K562 (cell line): ENCODE measurements around the gene PAIP2. TPM values are rescaled to one million over a fixed set of nuclear protein-coding genes. Genes with fewer than 3 reads are reported as not detected.

Source experiments
- ATAC-seq: fragments of 200-7000 bp; cut with Tn5 transposase; 3 replicates; pipeline ENCODE4 v1.9.1; 2020; ENCODE audit warnings: moderate library complexity
- BruUV-seq: library from RNA; stranded (reverse); fragments of 400-500 nt; replicated peaks from 2 replicates; lab custom pipeline; 2021; lab: Mats Ljungman, UMichigan
- CTCF ChIA-PET: fragments of 300-600 bp; formaldehyde crosslinking; extraction: SDS; loops from one replicate; lab custom pipeline; 2021; ENCODE audit warnings: low intra/inter-chr PET ratio; lab: Yijun Ruan, JAX
- POLR2A ChIA-PET: fragments of 300-600, 350-650 bp; sonication (Branson Sonifier 250); formaldehyde crosslinking; extraction: SDS; loops from one replicate; lab custom pipeline; 2021; ENCODE audit warnings: antibody characterized with exemption, inconsistent platforms; lab: Yijun Ruan, JAX
- DNase-seq, 4 experiments: peaks; one replicate each; pipeline versions ENCODE4 v3.0.0 to v3.0.0-alpha.2; 2011 to 2018; ENCODE audit warnings: low spot score in 3 of 4, mixed read lengths in 3 of 4; ENCODE audit errors: extremely low read depth in 1 of 4
- FAIRE-seq: peaks from 2 replicates; lab custom pipeline; 2011; peaks lifted over from hg19 to GRCh38; lab: Jason Lieb, UNC
- H2AFZ ChIP-seq: 2 replicates; pipeline ENCODE4 v1.6.0; 2011; ENCODE audit warnings: low read depth, low read length, control low read depth, inconsistent platforms
- H3K27ac ChIP-seq: fragments of 200-600 bp; 3 replicates; pipeline ENCODE4 v1.8.0; 2011; ENCODE audit warnings: low read depth, mild to moderate bottlenecking, control low read depth, inconsistent platforms, low read length, moderate library complexity, mixed read lengths; ENCODE audit errors: extremely low read depth
- H3K27me3 ChIP-seq, 2 experiments: fragments of 300-600 bp in 1 of 2; 2 replicates in 1 of 2; 3 replicates in 1 of 2; pipeline versions ENCODE4 v1.6.0 to v1.8.0; 2011; ENCODE audit warnings: inconsistent platforms in 2 of 2, low read length in 2 of 2, mild to moderate bottlenecking in 1 of 2, mixed read lengths in 1 of 2, moderate library complexity in 1 of 2; ENCODE audit not compliant: control insufficient read depth in 2 of 2, insufficient read depth in 2 of 2
- H3K36me3 ChIP-seq: fragments of 300-600 bp; 3 replicates; pipeline ENCODE4 v1.8.0; 2011; ENCODE audit warnings: mild to moderate bottlenecking, low read length, inconsistent platforms; ENCODE audit not compliant: control insufficient read depth, insufficient read depth
- H3K4me1 ChIP-seq, 2 experiments: fragments of 200-600 bp in 1 of 2; replicated peaks in 1 of 2; 2 replicates in 1 of 2; 3 replicates in 1 of 2; pipeline versions ENCODE4 v1.5.1 to v1.8.0; 2011; ENCODE audit warnings: inconsistent platforms in 2 of 2, low read length in 2 of 2, mild to moderate bottlenecking in 1 of 2, mixed read lengths in 1 of 2, moderate library complexity in 1 of 2; ENCODE audit not compliant: control insufficient read depth in 2 of 2, insufficient read depth in 2 of 2
- H3K4me2 ChIP-seq: 2 replicates; pipeline ENCODE4 v1.6.1; 2011; ENCODE audit warnings: low read length, control low read depth, inconsistent platforms, mixed read lengths; ENCODE audit not compliant: insufficient read depth
- H3K4me3 ChIP-seq: fragments of 200-600 bp; sonication (generic), shearing (Covaris generic); 2 replicates; pipeline ENCODE4 v1.5.1; 2016; ENCODE audit warnings: control low read depth, inconsistent platforms
- H3K79me2 ChIP-seq: fragments of 200-600 bp; 3 replicates; pipeline ENCODE4 v1.8.0; 2011; ENCODE audit warnings: low read length, inconsistent platforms; ENCODE audit not compliant: control insufficient read depth, insufficient read depth
- H3K9ac ChIP-seq, 2 experiments: 2 replicates each; pipeline versions ENCODE4 v1.6.0 to v1.6.1; 2011; ENCODE audit warnings: low read depth in 2 of 2, low read length in 2 of 2, control low read depth in 1 of 2, inconsistent platforms in 1 of 2, mild to moderate bottlenecking in 1 of 2, mixed read lengths in 1 of 2; ENCODE audit not compliant: insufficient read depth in 1 of 2
- H3K9me1 ChIP-seq: one replicate; pipeline ENCODE4 v1.6.0; 2011; ENCODE audit warnings: inconsistent platforms, mild to moderate bottlenecking, low read length, moderate library complexity; ENCODE audit not compliant: control insufficient read depth, insufficient read depth
- H3K9me3 ChIP-seq: replicated peaks from 2 replicates; pipeline ENCODE4 v1.5.1; 2011; ENCODE audit warnings: low read depth, low read length, inconsistent platforms; ENCODE audit not compliant: control insufficient read depth, insufficient read depth
- H4K20me1 ChIP-seq: replicated peaks from 2 replicates; pipeline ENCODE4 v1.6.1; 2011; ENCODE audit warnings: low read length, inconsistent platforms, mixed read lengths; ENCODE audit not compliant: control insufficient read depth, insufficient read depth
- CEBPB ChIP-seq: fragments of 450-650 bp; IDR thresholded peaks from 2 replicates; pipeline ENCODE4 v1.6.1; 2016; ENCODE audit warnings: missing genetic modification characterization, missing compliant biosample characterization
- ELF2 ChIP-seq: fragments of 250-450 bp; sonication (Bioruptor Pico); IDR thresholded peaks from 2 replicates; pipeline ENCODE4 v1.5.0; 2021; ENCODE audit warnings: mild to moderate bottlenecking
- HMBOX1 ChIP-seq: sonication (generic); IDR thresholded peaks from 2 replicates; pipeline ENCODE4 v1.6.1; 2016
- KAT8 ChIP-seq: fragments of 450-650 bp; IDR thresholded peaks from 2 replicates; pipeline ENCODE4 v1.6.1; 2016; ENCODE audit warnings: low read depth, mild to moderate bottlenecking
- L3MBTL2 ChIP-seq: fragments of 450-650 bp; IDR thresholded peaks from 2 replicates; pipeline ENCODE4 v1.6.1; 2016; ENCODE audit warnings: mild to moderate bottlenecking, moderate library complexity
- SAFB2 ChIP-seq: fragments of 200-400 bp; formaldehyde crosslinking; IDR thresholded peaks from 2 replicates; pipeline ENCODE4 v1.6.1; 2018; ENCODE audit warnings: borderline replicate concordance, low read length, low read depth, moderate library complexity; ENCODE audit not compliant: severe bottlenecking
- SFPQ ChIP-seq: fragments of 200-400 bp; formaldehyde crosslinking; IDR thresholded peaks from 2 replicates; pipeline ENCODE4 v1.6.1; 2017; ENCODE audit warnings: mild to moderate bottlenecking, low read depth, low read length, moderate library complexity
- SMARCA4 ChIP-seq: fragments of 450-650 bp; IDR thresholded peaks from 2 replicates; pipeline ENCODE4 v1.6.1; 2016
- TRIM24 ChIP-seq, 2 experiments: fragments of 450-650 bp; IDR thresholded peaks; 2 replicates each; pipeline ENCODE4 v1.6.1; 2016
- ZBTB11 ChIP-seq, 3 experiments: fragments of 200-800 bp in 1 of 3; fragments of 250-450 bp in 1 of 3; fragments of 450-650 bp in 1 of 3; sonication (Bioruptor Pico) in 1 of 3; sonication (Bioruptor generic) in 1 of 3; formaldehyde crosslinking in 1 of 3; IDR thresholded peaks; 2 replicates each; pipeline versions ENCODE4 v1.6.1 to v1.8.0; 2016 to 2022; ENCODE audit warnings: mild to moderate bottlenecking in 2 of 3, missing genetic modification characterization in 2 of 3, missing compliant biosample characterization in 1 of 3, moderate library complexity in 1 of 3
- ZBTB33 ChIP-seq: sonication (generic); formaldehyde crosslinking; IDR thresholded peaks from 2 replicates; pipeline ENCODE4 v1.8.1; 2023; ENCODE audit warnings: mild to moderate bottlenecking, missing genetic modification reagents
- ZNF263 ChIP-seq: sonication (generic); formaldehyde crosslinking; IDR thresholded peaks from 2 replicates; pipeline ENCODE4 v1.8.0; 2022; ENCODE audit warnings: mild to moderate bottlenecking, missing genetic modification reagents, borderline replicate concordance
- ZNF766 ChIP-seq: fragments of 200-800 bp; sonication (Bioruptor generic); conservative IDR thresholded peaks from 2 replicates; pipeline ENCODE4 v1.6.1; 2016; ENCODE audit warnings: missing genetic modification characterization, missing compliant biosample characterization
- WGBS: fragments of 100-300 bp; shearing (Covaris generic); methylation state at CpG from one replicate; pipeline ENCODE4 v1.1.6; 2016; ENCODE audit warnings: low coverage, mixed read lengths; ENCODE audit not compliant: insufficient coverage; ENCODE audit errors: missing lambda C conversion rate; 5-methylcytosine and 5-hydroxymethylcytosine counted together
- in situ Hi-C: fragments of 300-500 bp; cut with MboI; formaldehyde crosslinking; loops from 4 replicates; pipeline ENCODE4 v1.15.0; 2018; ENCODE audit warnings: inconsistent platforms, mixed read lengths
- intact Hi-C: fragments of 100-400 bp; cut with micrococcal nuclease; formaldehyde crosslinking; loops from 2 replicates; pipeline ENCODE4 v1.14.2; 2022
- polyA plus RNA-seq, 8 experiments: library from polyadenylated mRNA; depleted of rRNA in 4 of 8; stranded (reverse) in 5 of 8; unstranded in 3 of 8; fragments of >200 nt; fragmentation: Nextera tagmentation in 2 of 8; fragmentation: Illumina TruSeq in 1 of 8; extraction: Ambion mirVana in 2 of 8; extraction: Trizol in 1 of 8; gene quantifications; 2 replicates each; pipeline versions ENCODE4 v1.2.1 to v1.2.3, GENCODE V29; 2011 to 2014; ENCODE audit warnings: inconsistent platforms in 1 of 8, missing spikeins in 1 of 8
- total RNA-seq, 7 experiments: library from RNA; depleted of rRNA in 6 of 7; stranded (reverse); fragments of >200 nt in 6 of 7; fragmentation: Illumina TruSeq in 2 of 7; extraction: Trizol in 2 of 7; gene quantifications; 2 replicates each; pipeline versions ENCODE4 v1.2.1 to v1.2.3, GENCODE V29; 2011 to 2021; ENCODE audit warnings: low replicate concordance in 1 of 7

PAIP2 gene
- total and polyA plus RNA-seq, 9 of the 15 experiments (the other 6 are each of a cell fraction or from before 2014, with no cell fraction given) = 78.3 to 187 (median 128) TPM

- DNase-seq = peak in 1 of 4 experiments; percentile 28
- ChIA-PET CTCF (no interaction called here), POLR2A (interaction anchor here (0.6 to 1.5 kb wide), 3 partner anchors 10 to 577 kb away, joined by 3 to 4 read pairs (median 4); no protein-coding TSS in a partner anchor)
- H4K20me1 ChIP-seq = peaks cover 26% of the 10 kb centered on the region
- H3K4me1 ChIP-seq = peaks cover 15% of the 10 kb centered on the region in 2 experiments; a peak in 4 of 5 replicates
- H3K27me3 ChIP-seq = no peaks in the 10 kb centered on the region
- H3K9me1 ChIP-seq = no peaks in the 10 kb centered on the region
- peak overlapping the region; percentile 86 for H3K4me3 ChIP-seq
- peak overlapping the region; percentile 100; the same call in 2 of the 3 replicates for H3K27ac ChIP-seq
- peak overlapping the region; percentile 11 to 99; a peak in 2 of 4 replicates for H3K9ac ChIP-seq
- no peak for FAIRE-seq
- intact Hi-C loops = loop anchor here (5.0 kb wide), 3 partner anchors 59 to 766 kb away; partner anchors contain the start of genes HSPA9 and SPATA24
- peaks cover 68% of the 10 kb centered on the region for H3K79me2 ChIP-seq
- peaks cover 18% of the 10 kb centered on the region for H3K36me3 ChIP-seq
- H3K9me3 ChIP-seq = no peaks in the 10 kb centered on the region
- WGBS = 18% methylated on average over 8 of the region's 9 CpGs
- no peak for ATAC-seq
- no peak overlapping the region for H2AFZ ChIP-seq
- peak overlapping the region; percentile 91 for H3K4me2 ChIP-seq
- no TSS peak for BruUV-seq
- in situ Hi-C loops = no loop called here
- peak; percentile 26; the same call in 1 of the 2 replicates for TF ChIP-seq CEBPB (tag)
- TF ChIP-seq SFPQ = no peak
- TF ChIP-seq L3MBTL2 = no peak
- TF ChIP-seq ZNF263 (CRISPR knock-in tag) = no peak
- TF ChIP-seq SAFB2 = no peak
- no peak for TF ChIP-seq ELF2
- no peak for TF ChIP-seq ZNF766 (CRISPR knock-in tag)
- TF ChIP-seq KAT8 = no peak
- no peak for TF ChIP-seq HMBOX1
- TF ChIP-seq ZBTB33 = 0 out of 2 replicates have a peak, but pooled peaks have one; percentile 32
- 0 out of 4 replicates have a peak, but pooled peaks of 1 of the 2 experiments have one; percentile 11 for TF ChIP-seq TRIM24 (IDR thresholded peaks at IDR 0.05)
- TF ChIP-seq SMARCA4 = 0 out of 2 replicates have a peak, but pooled peaks have one; percentile 13
- TF ChIP-seq ZBTB11 (CRISPR knock-in tag; IDR thresholded peaks at IDR 0.05) = 0 out of 6 replicates have a peak, but pooled peaks of 1 of the 3 experiments have one; percentile 11
Measured at GRCh38 chr5:139343476-139343875, 1.8 kb downstream of the PAIP2 start.
